AG04449 (cell line): ENCODE measurements around the gene EIF2AK2.
A peak's percentile ranks its signal among the peaks of the same experiment; 100 is the strongest.
"Not testable (repeated sequence)": the region's sequence is repeated elsewhere in the genome, so short reads cannot be mapped to it uniquely, and the experiment has no call there.

Experiments
- CTCF ChIA-PET: fragments of 350-600 bp; formaldehyde crosslinking; extraction: SDS; loops from one replicate; lab custom pipeline; 2021; ENCODE audit warnings: antibody characterized with exemption; lab: Yijun Ruan, JAX
- POLR2A ChIA-PET: fragments of 400-600, 350-600 bp; formaldehyde crosslinking; extraction: SDS; loops from one replicate; lab custom pipeline; 2020; ENCODE audit warnings: antibody characterized with exemption, inconsistent platforms; lab: Yijun Ruan, JAX
- DNase-seq: peaks from one replicate; pipeline ENCODE4 v3.0.0-alpha.2; 2010; ENCODE audit warnings: low read depth, low spot score
- H3K4me3 ChIP-seq: 2 replicates; pipeline ENCODE4 v1.5.1; 2011; ENCODE audit warnings: low read depth, mild to moderate bottlenecking, control low read depth, low read length
- TF ChIP-seq, protein P1 (sequence below): IDR thresholded peaks from one replicate; pipeline ENCODE4 v1.5.1; 2011; ENCODE audit warnings: mild to moderate bottlenecking, moderate library complexity, low read length, control low read depth, inconsistent platforms; ENCODE audit not compliant: insufficient read depth; ENCODE audit errors: missing control alignments

The EIF2AK2 gene

DNA sequence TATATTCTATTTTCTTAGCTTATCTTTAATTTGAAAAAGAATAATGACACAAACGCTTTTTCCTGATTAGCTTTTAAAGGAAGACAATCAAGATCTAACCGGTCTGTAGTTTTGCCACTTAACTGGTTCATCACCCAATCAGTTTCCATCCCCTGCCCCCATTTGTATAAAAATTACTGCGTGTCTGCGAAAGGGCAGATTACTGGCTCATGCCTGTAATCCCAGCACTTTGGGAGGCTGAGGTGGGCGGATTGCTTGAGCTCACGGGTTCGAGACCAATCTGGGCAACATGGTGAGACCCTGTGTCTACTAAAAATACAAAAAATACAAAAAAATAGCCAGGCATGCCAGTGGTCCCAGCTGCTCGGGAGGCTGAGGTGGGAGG, 41.9 kb upstream of the EIF2AK2 start:
- no peak for DNase-seq
- no peak overlapping the region for H3K4me3 ChIP-seq
- CTCF ChIA-PET, result interaction anchor here (0.9 to 1.3 kb wide), 2 partner anchors 13 to 30 kb away, joined by 3 to 5 read pairs; no protein-coding TSS in a partner anchor
- POLR2A ChIA-PET, result interaction anchor here (0.6 kb wide), 1 partner anchor 385 kb away, joined by 4 read pairs; no protein-coding TSS in a partner anchor
- TF ChIP-seq, protein P1, sequence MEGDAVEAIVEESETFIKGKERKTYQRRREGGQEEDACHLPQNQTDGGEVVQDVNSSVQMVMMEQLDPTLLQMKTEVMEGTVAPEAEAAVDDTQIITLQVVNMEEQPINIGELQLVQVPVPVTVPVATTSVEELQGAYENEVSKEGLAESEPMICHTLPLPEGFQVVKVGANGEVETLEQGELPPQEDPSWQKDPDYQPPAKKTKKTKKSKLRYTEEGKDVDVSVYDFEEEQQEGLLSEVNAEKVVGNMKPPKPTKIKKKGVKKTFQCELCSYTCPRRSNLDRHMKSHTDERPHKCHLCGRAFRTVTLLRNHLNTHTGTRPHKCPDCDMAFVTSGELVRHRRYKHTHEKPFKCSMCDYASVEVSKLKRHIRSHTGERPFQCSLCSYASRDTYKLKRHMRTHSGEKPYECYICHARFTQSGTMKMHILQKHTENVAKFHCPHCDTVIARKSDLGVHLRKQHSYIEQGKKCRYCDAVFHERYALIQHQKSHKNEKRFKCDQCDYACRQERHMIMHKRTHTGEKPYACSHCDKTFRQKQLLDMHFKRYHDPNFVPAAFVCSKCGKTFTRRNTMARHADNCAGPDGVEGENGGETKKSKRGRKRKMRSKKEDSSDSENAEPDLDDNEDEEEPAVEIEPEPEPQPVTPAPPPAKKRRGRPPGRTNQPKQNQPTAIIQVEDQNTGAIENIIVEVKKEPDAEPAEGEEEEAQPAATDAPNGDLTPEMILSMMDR, result no peak

DNA sequence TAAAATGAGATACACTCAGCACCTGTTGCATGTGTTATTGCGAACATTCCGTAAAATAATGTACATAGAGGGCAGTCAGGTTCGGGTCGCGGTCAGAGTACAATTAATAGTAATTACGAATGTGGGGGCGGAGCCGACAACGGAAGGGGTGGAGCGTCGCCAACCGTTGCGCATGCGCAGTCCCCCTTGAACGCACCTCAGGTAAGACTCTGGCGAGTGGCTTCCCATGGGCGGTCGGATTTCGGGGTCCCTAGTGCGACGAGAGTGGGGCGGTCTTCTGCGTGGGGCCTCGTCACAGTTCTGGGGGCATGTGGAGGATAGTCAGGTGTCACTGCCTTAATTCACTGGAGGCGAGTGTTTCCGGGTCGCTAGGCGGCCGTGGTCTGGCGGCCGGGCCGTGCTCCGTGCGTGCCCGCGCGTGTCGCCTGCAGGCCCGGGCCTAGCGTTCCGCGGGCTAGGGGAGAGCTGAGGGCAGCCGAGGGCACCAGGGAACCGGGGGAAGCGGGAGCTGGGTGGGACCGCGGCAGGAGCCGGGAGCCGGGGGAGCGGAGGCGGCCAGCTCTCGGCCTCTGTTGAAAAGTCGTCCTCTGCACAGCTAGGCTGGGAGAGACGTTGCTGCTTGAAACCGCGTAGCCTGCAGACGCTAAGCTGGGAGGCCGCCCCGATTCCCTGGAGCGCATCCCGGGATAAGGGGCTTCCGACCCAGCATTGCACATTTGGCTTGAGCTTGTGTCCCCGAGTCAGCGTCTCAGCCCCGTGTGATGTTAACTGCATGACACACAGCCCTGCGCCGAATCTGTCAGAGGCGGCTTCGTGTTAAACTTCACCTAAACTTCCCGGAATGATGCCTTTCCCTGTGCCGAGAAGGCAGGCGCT, 39.8 kb upstream of the EIF2AK2 start, which contains the start of gene CEBPZOS:
Gene CEBPZOS, plus strand, starts transcription at position 177 of the 876 bp plus-strand sequence. CDS start 3,209 bp downstream, outside the sequence.
- TF ChIP-seq, protein P1, result no peak
- ChIA-PET CTCF (interaction anchor here (0.7 kb wide), 1 partner anchor 10 kb away, joined by 3 read pairs; no protein-coding TSS in a partner anchor), POLR2A (interaction anchor here (0.7 to 0.9 kb wide), 3 partner anchors 35 to 1555 kb away, joined by 3 to 4 read pairs (median 3); partner anchors contain the start of genes CEBPZ, NDUFAF7 and SRSF7)
- no peak for DNase-seq
- H3K4me3 ChIP-seq, result peak within 1 kb of the TSS; percentile 89

DNA sequence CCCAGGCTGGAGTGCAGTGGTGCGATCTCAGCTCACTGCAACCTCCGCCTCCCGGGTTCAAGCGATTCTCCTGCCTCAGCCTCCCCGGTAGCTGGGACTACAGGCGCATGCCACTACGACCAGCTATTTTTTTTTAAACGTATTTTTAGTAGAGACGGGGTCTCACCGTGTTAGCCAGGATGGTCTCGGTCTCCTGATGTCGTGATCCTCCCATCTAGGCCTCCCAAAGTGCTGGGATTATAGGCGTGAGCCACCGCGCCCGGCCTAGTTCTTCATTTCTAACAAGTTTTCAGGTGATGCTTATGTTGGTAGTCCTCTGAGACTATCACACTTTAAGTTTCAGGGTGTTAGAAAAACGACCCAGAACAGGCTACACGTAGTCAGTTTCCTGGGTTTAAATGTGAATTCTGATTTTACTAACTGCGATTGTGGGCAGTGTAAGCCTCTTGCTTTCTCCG, 39.1 kb upstream of the EIF2AK2 start:
- peak overlapping the region; percentile 89 for H3K4me3 ChIP-seq
- DNase-seq, POLR2A ChIA-PET, CTCF ChIA-PET: not testable (repeated sequence)

DNA sequence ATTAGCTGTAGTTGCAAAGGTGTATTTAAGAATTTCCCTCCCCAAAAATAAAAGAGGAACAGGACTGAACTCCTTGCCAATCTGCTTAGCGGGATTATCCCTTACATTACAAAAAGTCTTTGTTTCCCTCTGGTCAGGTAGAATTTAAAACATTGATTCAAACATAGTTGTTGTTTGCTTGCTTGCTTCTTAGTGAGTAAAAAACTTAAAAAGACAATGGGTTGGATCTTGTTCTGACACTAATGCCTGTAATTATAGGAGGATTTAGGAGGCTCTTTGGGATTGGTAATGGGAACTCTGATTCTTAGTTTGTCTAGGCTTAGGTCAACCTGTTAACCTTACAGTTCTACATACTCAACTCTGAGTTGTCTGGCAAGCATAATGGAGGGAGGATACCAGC, 35.8 kb upstream of the EIF2AK2 start:
- DNase-seq, result no peak

DNA sequence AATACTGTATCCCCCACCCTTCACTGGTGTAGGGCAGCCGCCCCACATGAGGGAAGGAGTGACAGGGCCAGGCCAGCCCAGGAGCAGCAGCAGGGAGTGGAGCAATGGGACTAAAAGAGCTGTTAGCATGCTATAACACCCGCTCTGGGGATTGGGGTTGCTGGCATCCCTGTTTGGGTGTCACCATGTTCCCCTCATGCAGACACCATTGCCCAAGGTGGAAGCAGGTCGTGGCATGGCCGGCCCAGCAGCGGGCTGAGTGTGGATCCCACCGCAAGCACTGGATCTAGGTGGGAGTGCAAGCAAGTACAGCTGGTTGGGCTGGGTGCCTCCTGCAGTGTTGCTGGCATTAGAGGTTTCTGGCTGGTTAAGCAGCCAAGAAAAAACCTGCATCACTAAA, 35.0 kb upstream of the EIF2AK2 start:
- CTCF ChIA-PET, result no interaction called here
- TF ChIP-seq, protein P1, result no peak
- H3K4me3 ChIP-seq, result no peak overlapping the region
- DNase-seq, result no peak
- POLR2A ChIA-PET, result no interaction called here

More for the DNA sequence above, 35.8 kb upstream of the EIF2AK2 start:
- CTCF ChIA-PET, result interaction anchor here (1.4 kb wide), 1 partner anchor 24 kb away, joined by 4 read pairs; no protein-coding TSS in a partner anchor
- TF ChIP-seq, protein P1, result no peak
- POLR2A ChIA-PET, result no interaction called here
- H3K4me3 ChIP-seq, result no peak overlapping the region

DNA sequence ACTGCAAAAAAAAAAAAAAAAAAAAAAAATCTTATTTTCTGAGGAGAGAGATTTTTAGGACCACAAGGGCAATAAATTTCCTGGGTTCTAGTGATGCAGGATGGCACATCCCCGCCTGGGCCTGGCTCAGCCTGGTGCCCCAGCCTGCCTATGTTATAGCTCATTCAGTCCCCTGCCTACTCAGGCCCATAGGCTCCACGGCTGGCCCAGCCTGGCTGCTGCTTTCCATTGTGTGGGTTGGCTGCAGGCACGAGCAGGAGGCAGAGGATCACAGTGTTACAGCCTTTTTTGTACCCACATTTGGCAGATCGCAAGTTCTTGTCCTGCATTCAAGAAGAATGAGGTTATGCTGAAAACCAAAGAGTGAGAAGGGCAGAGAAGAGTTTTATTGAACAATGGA, 34.5 kb upstream of the EIF2AK2 start:
- ChIA-PET CTCF (no interaction called here), POLR2A (interaction anchor here (0.7 kb wide), 1 partner anchor 184 kb away, joined by 5 read pairs; no protein-coding TSS in a partner anchor)
- no peak overlapping the region for H3K4me3 ChIP-seq
- TF ChIP-seq, protein P1, result no peak
- no peak for DNase-seq
